ENCODE results near the gene WDR45. TPM values are rescaled to one million over a fixed set of nuclear protein-coding genes. Genes with fewer than 3 reads are reported as not detected.

The WDR45 gene
- total and polyA plus RNA-seq, 2 of the 13 experiments (the other 11 are each of a cell fraction or from before 2014, with no cell fraction given) = 16.4 to 65.5 TPM

GRCh38 chrX:49101629-49101984 is 21.9 kb upstream of the WDR45 start (continued):
- TF ChIP-seq REL (CRISPR knock-in tag; conservative IDR thresholded peaks at IDR 0.05) (0 out of 2 replicates have a peak, but pooled peaks have one; percentile 15), ATRX (CRISPR knock-in tag; IDR thresholded peaks at IDR 0.05; ENCODE audit: borderline replicate concordance) (no peak), ZNF329 (CRISPR knock-in tag; IDR thresholded peaks at IDR 0.05; ENCODE audit: low read depth) (no peak), ZNF691 (CRISPR knock-in tag; IDR thresholded peaks at IDR 0.05; ENCODE audit: borderline replicate concordance, low read depth) (no peak), DDIT3 (CRISPR knock-in tag; IDR thresholded peaks at IDR 0.05) (no peak), SOX13 (IDR thresholded peaks at IDR 0.05) (no peak), SOX13 (CRISPR knock-in tag; conservative IDR thresholded peaks at IDR 0.05 in 1 of 2, IDR thresholded peaks at IDR 0.05 in 1 of 2) (no peak), ZNF75D (CRISPR knock-in tag; IDR thresholded peaks at IDR 0.05; ENCODE audit: borderline replicate concordance) (no peak), ZNF121 (CRISPR knock-in tag; IDR thresholded peaks at IDR 0.05) (no peak), EEA1 (CRISPR knock-in tag; IDR thresholded peaks at IDR 0.05; ENCODE audit: borderline replicate concordance) (no peak), MBD4 (IDR thresholded peaks at IDR 0.05; ENCODE audit: borderline replicate concordance, low read length) (no peak), TOPORS (CRISPR knock-in tag; IDR thresholded peaks at IDR 0.05) (0 out of 2 replicates have a peak, but pooled peaks have one; percentile 14), POGK (CRISPR knock-in tag; conservative IDR thresholded peaks at IDR 0.05) (no peak), SCMH1 (CRISPR knock-in tag; IDR thresholded peaks at IDR 0.05; ENCODE audit: borderline replicate concordance) (no peak), CEBPB (IDR thresholded peaks at IDR 0.05; ENCODE audit: borderline replicate concordance, low read depth, low read length) (no peak), SMAD9 (CRISPR knock-in tag; IDR thresholded peaks at IDR 0.05) (no peak), ZFP82 (CRISPR knock-in tag; IDR thresholded peaks at IDR 0.05; ENCODE audit: borderline replicate concordance) (0 out of 2 replicates have a peak, but pooled peaks have one; percentile 5), SALL1 (CRISPR knock-in tag; IDR thresholded peaks at IDR 0.05) (0 out of 2 replicates have a peak, but pooled peaks have one; percentile 15), REXO4 (CRISPR knock-in tag; IDR thresholded peaks at IDR 0.05; ENCODE audit: borderline replicate concordance) (no peak), PATZ1 (CRISPR knock-in tag; IDR thresholded peaks at IDR 0.05) (peak; percentile 1; the same call in 1 of the 2 replicates), ZNF570 (CRISPR knock-in tag; IDR thresholded peaks at IDR 0.05; ENCODE audit: borderline replicate concordance) (no peak), SUZ12 (IDR thresholded peaks at IDR 0.05; ENCODE audit: low read depth, low read length) (no peak), YY1 (IDR thresholded peaks at IDR 0.05; ENCODE audit: insufficient read depth, insufficient replicate concordance, low read depth, low read length) (no peak), ZNF446 (CRISPR knock-in tag; IDR thresholded peaks at IDR 0.05) (no peak), ZNF234 (CRISPR knock-in tag; conservative IDR thresholded peaks at IDR 0.05) (no peak), HNRNPK (IDR thresholded peaks at IDR 0.05; ENCODE audit: low read depth, low read length, poor library complexity, severe bottlenecking) (no peak), MIER3 (CRISPR knock-in tag; IDR thresholded peaks at IDR 0.05; ENCODE audit: borderline replicate concordance) (no peak)
